ENCODE measurements around the gene SEMA5B.

- TF ChIP-seq CTCF (IDR thresholded peaks at IDR 0.05) (no peak), EZH2 (IDR thresholded peaks at IDR 0.05; ENCODE audit: borderline replicate concordance, insufficient read depth, low read depth, low read length, poor library complexity, severe bottlenecking) (peak; percentile 68)
Observed at GRCh38 chr3:123025642-123026521, 1.7 kb downstream of the SEMA5B start.
